ENCODE measurements around the gene NEURL4. TPM values are rescaled to one million over a fixed set of nuclear protein-coding genes. Genes with fewer than 3 reads are reported as not detected.
A peak's percentile ranks its signal among the peaks of the same experiment; 100 is the strongest.

Gene NEURL4
- total RNA-seq, 4 donors from 2014 or later: 27.8 to 109 (median 35.0) TPM

- peak; percentile 18 for TF ChIP-seq POLR2A (IDR thresholded peaks at IDR 0.05)
- TF ChIP-seq CTCF (IDR thresholded peaks at IDR 0.05): no peak
- TF ChIP-seq EP300 (IDR thresholded peaks at IDR 0.05; ENCODE audit: low read depth): no peak
- Histone ChIP-seq H3K36me3 (no peaks in the 10 kb centered on the region), H3K27me3 (no peaks in the 10 kb centered on the region), H3K9me3 (no peaks in the 10 kb centered on the region), H3K4me3 (no peak overlapping the region), H3K27ac (peak overlapping the region; percentile 22 to 61 (median 39)), H3K4me1 (peaks cover 7 to 47% (median 27%) of the 10 kb centered on the region in 4 donors)
- intact Hi-C loops (cut with DNase I; ENCODE audit: low total_unique reads): loop anchor here (2.0 to 10.0 kb wide), 2 partner anchors 199 to 443 kb away; partner anchors contain the start of gene TNFSF13
- in situ Hi-C loops (cut with MboI; ENCODE audit: low pct_ligation_motif_present in 1 of 4, low pct_unique_long_range_greater_than_20kb in 1 of 4, low sequenced_read_pairs in 3 of 4): loop anchor here in 1 of 4 donors (10.0 kb wide), 1 partner anchor 79 kb away; the partner anchor contains the start of genes FGF11 and TMEM102
- no peak for DNase-seq
- 77 to 79% methylated on average over 5 to 8 of the region's 8 CpGs for WGBS, 2 donors (ENCODE audit: low coverage in 1 of 2)
These were observed 26.4 kb upstream of the NEURL4 start for GRCh38 chr17:7355573-7355972.

- WGBS, 2 donors (ENCODE audit: low coverage in 1 of 2): 62% methylated on average over 9 of the region's 10 CpGs; no CpG with 5 or more reads in 1 of the 2 donors
- peak; percentile 13 for DNase-seq
- Histone ChIP-seq H3K27me3 (no peaks in the 10 kb centered on the region), H3K36me3 (no peaks in the 10 kb centered on the region), H3K4me3 (no peak within 1 kb of the TSS), H3K4me1 (peaks cover 7 to 52% (median 32%) of the 10 kb centered on the region in 4 donors), H3K9me3 (no peaks in the 10 kb centered on the region), H3K27ac (peak within 1 kb of the TSS; percentile 22 to 61 (median 39))
- intact Hi-C loops (cut with DNase I; ENCODE audit: low total_unique reads) (loop anchor here (2.0 to 10.0 kb wide), 2 partner anchors 200 to 444 kb away; partner anchors contain the start of gene TNFSF13), in situ Hi-C loops (cut with MboI; ENCODE audit: low pct_ligation_motif_present in 1 of 4, low pct_unique_long_range_greater_than_20kb in 1 of 4, low sequenced_read_pairs in 3 of 4) (loop anchor here in 1 of 4 donors (10.0 kb wide), 1 partner anchor 80 kb away; the partner anchor contains the start of genes FGF11 and TMEM102)
- TF ChIP-seq POLR2AphosphoS5 (IDR thresholded peaks at IDR 0.05) (no peak), EP300 (IDR thresholded peaks at IDR 0.05; ENCODE audit: low read depth) (no peak), POLR2A (IDR thresholded peaks at IDR 0.05) (no peak), CTCF (IDR thresholded peaks at IDR 0.05) (no peak)
These were observed 25.9 kb upstream of the NEURL4 start, which contains the start of gene TMEM95 for GRCh38 chr17:7355053-7355452. Gene TMEM95 (plus strand): TSS chr17:7355156. CDS start chr17:7355205, 49 bp downstream.

GRCh38 chr17:7354262-7354843 lies 25.2 kb upstream of the NEURL4 start:
- peak; percentile 22 for DNase-seq
- no peaks in the 10 kb centered on the region for H3K27me3 ChIP-seq
- TF ChIP-seq POLR2AphosphoS5 (IDR thresholded peaks at IDR 0.05) (no peak), POLR2A (IDR thresholded peaks at IDR 0.05) (no peak), CTCF (IDR thresholded peaks at IDR 0.05) (no peak), EP300 (IDR thresholded peaks at IDR 0.05; ENCODE audit: low read depth) (no peak)
- peak overlapping the region in 1 of 4 donors; percentile 22 for H3K27ac ChIP-seq
- 65 to 77% methylated on average over 5 to 9 of the region's 9 CpGs for WGBS, 2 donors (ENCODE audit: low coverage in 1 of 2)
- in situ Hi-C loops (cut with MboI; ENCODE audit: low pct_ligation_motif_present in 1 of 4, low pct_unique_long_range_greater_than_20kb in 1 of 4, low sequenced_read_pairs in 3 of 4): loop anchor here in 1 of 4 donors (10.0 kb wide), 1 partner anchor 80 kb away; the partner anchor contains the start of genes FGF11 and TMEM102
- no peaks in the 10 kb centered on the region for H3K36me3 ChIP-seq
- intact Hi-C loops (cut with DNase I; ENCODE audit: low total_unique reads): loop anchor here (2.0 to 10.0 kb wide), 2 partner anchors 200 to 444 kb away; partner anchors contain the start of gene TNFSF13
- H3K9me3 ChIP-seq: no peaks in the 10 kb centered on the region
- peaks cover 7 to 58% (median 39%) of the 10 kb centered on the region in 4 donors for H3K4me1 ChIP-seq
- no peak overlapping the region for H3K4me3 ChIP-seq

- 84 to 85% methylated on average over 4 to 30 of the region's 37 CpGs for WGBS, 2 donors (ENCODE audit: low coverage in 1 of 2)
- in situ Hi-C loops (cut with MboI; ENCODE audit: low pct_ligation_motif_present in 1 of 4, low pct_unique_long_range_greater_than_20kb in 1 of 4, low sequenced_read_pairs in 3 of 4): loop anchor here in 1 of 4 donors (10.0 kb wide), 1 partner anchor 82 kb away; the partner anchor contains the start of genes FGF11 and TMEM102
- H3K4me3 ChIP-seq: peak overlapping the region in 3 of 4 donors; percentile 68 to 88 (median 77)
- intact Hi-C loops (cut with DNase I; ENCODE audit: low total_unique reads): loop anchor here (10.0 kb wide), 1 partner anchor 202 kb away; the partner anchor contains the start of gene TNFSF13
- H3K27me3 ChIP-seq: no peaks in the 10 kb centered on the region
- H3K9me3 ChIP-seq: no peaks in the 10 kb centered on the region
- no peak for TF ChIP-seq POLR2A (IDR thresholded peaks at IDR 0.05)
- no peak for TF ChIP-seq POLR2AphosphoS5 (IDR thresholded peaks at IDR 0.05)
- no peak for TF ChIP-seq CTCF (IDR thresholded peaks at IDR 0.05)
- TF ChIP-seq EP300 (IDR thresholded peaks at IDR 0.05; ENCODE audit: low read depth): no peak
- DNase-seq: peak; percentile 11
- no peaks in the 10 kb centered on the region for H3K36me3 ChIP-seq
- peak overlapping the region; percentile 92 to 98 (median 98) for H3K27ac ChIP-seq
- peaks cover 7 to 58% (median 42%) of the 10 kb centered on the region in 4 donors for H3K4me1 ChIP-seq
These were observed 23.9 kb upstream of the NEURL4 start for GRCh38 chr17:7352910-7353635.
